AG04450 (cell line): ENCODE results near the gene CISD2. TPM values are rescaled to one million over a fixed set of nuclear protein-coding genes. Genes with fewer than 3 reads are reported as not detected.
"Not testable (repeated sequence)": the region's sequence is repeated elsewhere in the genome, so short reads cannot be mapped to it uniquely, and the experiment has no call there.

ENCODE experiments used
- CTCF ChIA-PET: fragments of 300-600, 350-600 bp; formaldehyde crosslinking; extraction: SDS; loops from one replicate; lab custom pipeline; 2022; ENCODE audit warnings: antibody characterized with exemption, inconsistent platforms; lab: Charles Lee
- POLR2A ChIA-PET: fragments of 350-600 bp; formaldehyde crosslinking; extraction: SDS; loops from one replicate; lab custom pipeline; 2021; ENCODE audit warnings: antibody characterized with exemption, inconsistent platforms; lab: Yijun Ruan, JAX
- DNase-seq: peaks from one replicate; pipeline ENCODE4 v3.0.0-alpha.2; 2011; ENCODE audit warnings: low read depth, low spot score
- H3K27ac ChIP-seq: one replicate; pipeline ENCODE4 v1.5.1; 2012; ENCODE audit warnings: low read depth, low read length, control low read depth
- H3K27me3 ChIP-seq: one replicate; pipeline ENCODE4 v1.6.0; 2012; ENCODE audit warnings: low read length; ENCODE audit not compliant: control insufficient read depth, insufficient read depth
- H3K4me3 ChIP-seq: 2 replicates; pipeline ENCODE4 v1.5.1; 2011; ENCODE audit warnings: mild to moderate bottlenecking, low read depth, low read length, control low read depth
- H3K9me3 ChIP-seq: 2 replicates; pipeline ENCODE4 v1.5.1; 2012; ENCODE audit warnings: low read length; ENCODE audit not compliant: control insufficient read depth, insufficient read depth
- polyA minus RNA-seq: library from RNA; depleted of rRNA, polyadenylated mRNA; stranded (reverse); fragments of >200 nt; gene quantifications from 2 replicates; pipeline ENCODE4 v1.2.3, GENCODE V29; 2011; rRNA and poly(A)+ RNA removed
- polyA plus RNA-seq: library from polyadenylated mRNA; depleted of rRNA; stranded (reverse); fragments of >200 nt; gene quantifications from 2 replicates; pipeline ENCODE4 v1.2.3, GENCODE V29; 2011; rRNA removed
- TF ChIP-seq, protein P1 (sequence below): IDR thresholded peaks from 2 replicates; pipeline ENCODE4 v1.5.1; 2011; ENCODE audit warnings: low read depth, low read length, control low read depth, inconsistent platforms

Gene CISD2, protein sequence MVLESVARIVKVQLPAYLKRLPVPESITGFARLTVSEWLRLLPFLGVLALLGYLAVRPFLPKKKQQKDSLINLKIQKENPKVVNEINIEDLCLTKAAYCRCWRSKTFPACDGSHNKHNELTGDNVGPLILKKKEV
- polyA plus RNA-seq (23.2 and 30.6 TPM in 2 replicates), polyA minus RNA-seq (11.3 and 13.3 TPM in 2 replicates)

DNA sequence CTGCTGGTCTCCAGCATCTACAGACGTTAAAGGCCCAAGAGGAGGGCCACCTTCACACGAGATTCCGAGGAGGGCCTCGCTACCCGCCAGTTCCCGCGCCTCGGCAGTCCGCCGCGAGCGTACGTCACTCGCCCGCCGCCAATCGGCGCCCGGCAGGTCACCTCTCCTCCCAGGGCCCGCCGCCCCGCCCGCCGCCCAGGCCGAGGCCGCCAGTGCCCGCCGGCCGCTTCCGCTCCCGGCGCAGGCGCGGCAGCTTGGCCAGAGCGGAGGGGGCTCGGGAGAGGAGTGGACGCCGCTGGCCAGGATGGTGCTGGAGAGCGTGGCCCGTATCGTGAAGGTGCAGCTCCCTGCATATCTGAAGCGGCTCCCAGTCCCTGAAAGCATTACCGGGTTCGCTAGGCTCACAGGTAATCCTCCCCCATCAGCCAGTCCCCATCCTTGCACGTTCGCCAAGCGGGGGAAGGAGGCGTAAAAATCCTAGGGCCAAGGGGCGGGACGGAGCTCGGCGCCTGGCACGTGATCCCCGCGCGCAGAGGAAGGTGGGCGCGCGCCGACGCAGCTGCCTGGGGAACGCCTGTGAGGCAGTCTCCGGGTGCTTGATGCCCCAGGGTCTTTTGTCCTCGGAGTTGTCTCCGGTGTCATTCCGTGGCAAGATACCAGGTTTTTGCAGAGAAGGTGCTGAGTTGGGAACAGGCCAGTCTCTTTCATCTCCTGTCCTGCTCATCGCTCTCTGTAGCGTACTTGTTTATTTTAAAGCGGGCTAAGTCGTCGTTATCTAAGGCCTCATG, at the start of gene CISD2:
CISD2 (plus strand) TSS at position 212 of the 788 bp plus-strand sequence; CDS start at position 305, 93 bp downstream.
- no peaks in the 10 kb centered on the region for H3K27me3 ChIP-seq
- POLR2A ChIA-PET = interaction anchor here (0.5 to 2.2 kb wide), 7 partner anchors 40 to 295 kb away, joined by 3 to 46 read pairs (median 4); partner anchors contain the start of gene UBE2D3

DNA sequence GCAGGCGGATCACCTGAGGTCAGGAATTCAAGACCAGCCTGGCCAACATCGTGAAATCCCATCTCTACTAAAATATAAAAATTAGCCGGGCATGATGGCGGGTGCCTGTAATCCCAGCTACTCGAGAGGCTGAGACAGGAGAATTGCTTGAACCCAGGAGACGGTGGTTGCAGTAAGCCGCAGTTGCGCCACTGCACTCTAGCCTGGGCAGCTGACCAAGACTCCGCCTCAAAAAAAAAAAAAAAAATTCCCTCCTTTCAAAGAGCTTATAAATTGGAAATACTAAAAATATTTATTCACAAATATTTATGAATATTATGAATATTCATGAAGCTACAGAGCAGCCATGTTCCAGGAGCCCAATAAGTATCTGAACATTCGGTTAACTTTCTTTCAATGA, 49.7 kb upstream of the CISD2 start:
- H3K4me3 ChIP-seq, DNase-seq, H3K27ac ChIP-seq, CTCF ChIA-PET, H3K9me3 ChIP-seq, H3K27me3 ChIP-seq: not testable (repeated sequence)
- POLR2A ChIA-PET = interaction anchor here (1.1 kb wide), 1 partner anchor 50 kb away, joined by 3 read pairs; the partner anchor contains the start of gene CISD2

More for the DNA sequence above, at the start of gene CISD2:
- CTCF ChIA-PET = interaction anchor here (0.6 to 1.4 kb wide), 4 partner anchors 223 to 439 kb away, joined by 4 to 8 read pairs (median 4); no protein-coding TSS in a partner anchor
- peak; percentile 61 for DNase-seq
- TF ChIP-seq, protein P1, sequence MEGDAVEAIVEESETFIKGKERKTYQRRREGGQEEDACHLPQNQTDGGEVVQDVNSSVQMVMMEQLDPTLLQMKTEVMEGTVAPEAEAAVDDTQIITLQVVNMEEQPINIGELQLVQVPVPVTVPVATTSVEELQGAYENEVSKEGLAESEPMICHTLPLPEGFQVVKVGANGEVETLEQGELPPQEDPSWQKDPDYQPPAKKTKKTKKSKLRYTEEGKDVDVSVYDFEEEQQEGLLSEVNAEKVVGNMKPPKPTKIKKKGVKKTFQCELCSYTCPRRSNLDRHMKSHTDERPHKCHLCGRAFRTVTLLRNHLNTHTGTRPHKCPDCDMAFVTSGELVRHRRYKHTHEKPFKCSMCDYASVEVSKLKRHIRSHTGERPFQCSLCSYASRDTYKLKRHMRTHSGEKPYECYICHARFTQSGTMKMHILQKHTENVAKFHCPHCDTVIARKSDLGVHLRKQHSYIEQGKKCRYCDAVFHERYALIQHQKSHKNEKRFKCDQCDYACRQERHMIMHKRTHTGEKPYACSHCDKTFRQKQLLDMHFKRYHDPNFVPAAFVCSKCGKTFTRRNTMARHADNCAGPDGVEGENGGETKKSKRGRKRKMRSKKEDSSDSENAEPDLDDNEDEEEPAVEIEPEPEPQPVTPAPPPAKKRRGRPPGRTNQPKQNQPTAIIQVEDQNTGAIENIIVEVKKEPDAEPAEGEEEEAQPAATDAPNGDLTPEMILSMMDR = no peak
- Histone ChIP-seq H3K9me3 (no peaks in the 10 kb centered on the region), H3K27ac (peak within 1 kb of the TSS; percentile 87), H3K4me3 (peak within 1 kb of the TSS; percentile 91)

DNA sequence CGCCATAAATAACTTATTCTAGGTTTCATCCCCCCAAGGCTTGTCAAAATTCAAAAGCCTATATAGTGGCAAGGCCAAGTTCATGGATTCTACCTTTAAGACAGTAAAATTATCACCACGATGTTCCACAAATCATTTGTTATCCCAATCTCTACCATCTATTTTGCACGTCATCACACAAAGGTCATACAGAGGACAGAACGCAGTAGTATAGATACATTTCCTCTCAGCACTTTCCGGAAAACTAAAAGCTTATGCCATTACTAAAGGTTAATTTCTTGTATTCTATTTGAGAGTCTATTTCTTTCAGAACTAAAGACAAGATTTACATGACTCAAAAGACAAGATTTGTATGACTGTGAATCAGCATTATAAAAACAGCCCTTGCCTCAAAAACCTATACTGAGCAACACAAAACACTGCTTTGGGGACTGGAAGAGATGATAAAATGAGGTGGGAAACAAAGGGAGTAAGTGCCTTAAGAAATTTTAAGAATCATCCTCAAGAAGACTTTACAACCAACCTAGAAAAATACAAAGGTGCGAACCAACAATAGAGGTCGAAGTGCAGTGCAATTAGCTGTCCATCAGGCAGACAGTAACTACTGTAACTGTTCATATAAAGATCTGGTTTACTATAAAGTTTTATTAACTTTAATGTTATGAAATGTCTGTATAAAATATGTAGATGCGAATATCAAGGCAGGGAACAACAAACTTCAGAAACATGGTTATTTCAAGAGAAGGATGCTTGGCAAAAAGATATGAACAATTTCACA, 49.0 kb upstream of the CISD2 start:
- Histone ChIP-seq H3K4me3 (no peak overlapping the region), H3K9me3 (no peaks in the 10 kb centered on the region), H3K27ac (no peak overlapping the region), H3K27me3 (no peaks in the 10 kb centered on the region)
- ChIA-PET CTCF (interaction anchor here (0.5 kb wide), 1 partner anchor 12 kb away, joined by 3 read pairs; no protein-coding TSS in a partner anchor), POLR2A (no interaction called here)
- DNase-seq = no peak
- TF ChIP-seq, protein P1 = no peak

DNA sequence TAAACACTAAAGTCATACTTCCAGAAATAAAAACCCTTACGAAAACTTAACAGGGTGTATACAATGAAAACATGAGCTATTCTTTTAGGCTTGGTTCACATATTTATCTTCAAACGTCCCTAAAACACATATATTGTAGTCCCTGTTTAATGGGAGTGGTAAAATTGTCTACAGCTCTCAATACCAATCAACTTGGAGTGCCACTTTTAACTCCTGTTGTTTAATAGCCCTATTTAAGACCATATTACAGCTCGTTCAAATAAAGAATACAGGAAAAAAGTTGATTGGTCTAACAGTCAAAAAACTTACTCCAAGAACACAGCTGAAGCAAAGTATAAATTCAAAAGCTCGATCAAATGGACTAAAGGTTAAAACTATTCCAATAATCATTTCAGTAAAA, 45.3 kb upstream of the CISD2 start:
- CTCF ChIA-PET = interaction anchor here (1.6 to 3.4 kb wide), 3 partner anchors 203 to 277 kb away, joined by 3 to 10 read pairs (median 9); partner anchors contain the start of gene BDH2
- no peak for DNase-seq
- TF ChIP-seq, protein P1 = no peak
- Histone ChIP-seq H3K27me3 (no peaks in the 10 kb centered on the region), H3K9me3 (no peaks in the 10 kb centered on the region; the same call in 1 of the 2 replicates), H3K4me3 (peak overlapping the region; percentile 92), H3K27ac (no peak overlapping the region)
- POLR2A ChIA-PET = interaction anchor here (0.8 to 1.8 kb wide), 3 partner anchors 18 to 34 kb away, joined by 3 to 5 read pairs (median 3); no protein-coding TSS in a partner anchor

DNA sequence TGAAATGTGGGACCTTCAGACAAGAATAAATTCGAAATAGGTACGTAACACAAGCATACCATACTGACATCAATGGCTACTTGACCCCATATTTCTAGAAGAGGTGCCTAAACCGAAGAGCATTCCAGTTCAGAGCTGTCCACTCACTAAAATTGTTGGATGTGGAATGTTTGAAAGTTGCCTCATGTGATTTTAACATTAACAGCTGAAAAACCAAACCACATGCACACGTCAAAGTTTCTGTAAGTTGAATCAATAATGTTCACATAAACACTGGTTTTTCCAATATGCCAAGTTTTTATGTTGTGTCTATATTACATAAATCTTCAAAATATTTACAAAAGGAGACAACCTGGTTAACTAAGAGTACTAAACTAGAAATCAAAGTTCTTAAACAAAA, 44.9 kb upstream of the CISD2 start:
- ChIA-PET POLR2A (interaction anchor here (0.8 to 1.8 kb wide), 4 partner anchors 19 to 203 kb away, joined by 3 to 5 read pairs (median 4); no protein-coding TSS in a partner anchor), CTCF (interaction anchor here (1.6 to 3.4 kb wide), 3 partner anchors 203 to 276 kb away, joined by 3 to 10 read pairs (median 9); partner anchors contain the start of gene BDH2)
- DNase-seq = peak; percentile 20
- no peak overlapping the region for H3K27ac ChIP-seq
- H3K9me3 ChIP-seq = no peaks in the 10 kb centered on the region; the same call in 1 of the 2 replicates
- TF ChIP-seq, protein P1 = no peak
- no peaks in the 10 kb centered on the region for H3K27me3 ChIP-seq
- H3K4me3 ChIP-seq = peak overlapping the region; percentile 92
